Measurements from ENCODE around the gene RAB22A.

Gene RAB22A

GRCh38 chr20:58268421-58268821 lies 41.1 kb upstream of the RAB22A start:
- H3K4me3 ChIP-seq (ENCODE audit: low read depth, low read length): no peak overlapping the region
- no peak for TF ChIP-seq CTCF (IDR thresholded peaks at IDR 0.05; ENCODE audit: insufficient read depth, low read length, missing control alignments)
- POLR2A ChIA-PET: no interaction called here
- DNase-seq (ENCODE audit: low read depth, low spot score): no peak
- CTCF ChIA-PET: interaction anchor here (0.9 kb wide), 1 partner anchor 179 kb away, joined by 3 read pairs; no protein-coding TSS in a partner anchor

DNA sequence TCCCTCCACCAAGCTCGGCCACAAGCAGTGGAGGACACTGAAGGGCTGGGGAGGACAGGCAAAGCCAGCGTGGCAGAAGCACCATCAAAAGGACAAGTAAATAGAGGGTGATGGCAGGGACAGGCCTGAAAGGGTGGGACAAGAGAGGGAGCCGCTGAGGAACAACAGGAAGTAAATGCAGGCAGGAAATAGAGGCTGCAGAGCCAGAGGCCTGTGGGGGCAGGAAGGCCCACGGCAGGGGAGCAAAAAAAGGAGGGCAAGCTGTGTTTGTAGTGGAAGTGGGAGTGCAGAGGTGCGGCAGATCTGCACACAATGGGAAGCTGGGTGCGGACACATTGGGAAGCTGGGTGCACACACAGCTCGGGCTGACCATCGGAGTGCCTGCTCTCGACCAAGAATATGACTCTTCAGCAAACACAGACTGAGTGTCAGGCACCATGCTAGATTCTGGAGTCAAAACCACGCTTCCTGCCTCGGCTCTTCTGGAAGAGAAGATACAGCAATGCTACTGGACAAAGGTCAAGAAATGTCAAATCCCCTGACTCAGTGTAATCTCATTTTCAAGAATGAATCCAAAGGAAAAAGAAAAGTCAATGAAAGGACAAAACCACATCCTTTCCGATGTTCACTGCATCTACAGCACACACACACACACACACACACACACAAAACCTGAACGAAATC lies 40.4 kb upstream of the RAB22A start:
- no peak overlapping the region for H3K4me3 ChIP-seq (ENCODE audit: low read depth, low read length)

GRCh38 chr20:58271606-58272351 lies 37.7 kb upstream of the RAB22A start:
- no peak for TF ChIP-seq CTCF (IDR thresholded peaks at IDR 0.05; ENCODE audit: insufficient read depth, low read length, missing control alignments)
- no peak overlapping the region for H3K4me3 ChIP-seq (ENCODE audit: low read depth, low read length)
- CTCF ChIA-PET: interaction anchor here (0.8 kb wide), 1 partner anchor 176 kb away, joined by 3 read pairs; no protein-coding TSS in a partner anchor
- DNase-seq (ENCODE audit: low read depth, low spot score): no peak
- POLR2A ChIA-PET: interaction anchor here (1.3 kb wide), 1 partner anchor 12 kb away, joined by 6 read pairs; no protein-coding TSS in a partner anchor

More for the DNA sequence above, 40.4 kb upstream of the RAB22A start:
- TF ChIP-seq CTCF (IDR thresholded peaks at IDR 0.05; ENCODE audit: insufficient read depth, low read length, missing control alignments): no peak
- ChIA-PET POLR2A (no interaction called here), CTCF (no interaction called here)
- no peak for DNase-seq (ENCODE audit: low read depth, low spot score)

GRCh38 chr20:58274384-58274783 lies 35.1 kb upstream of the RAB22A start:
- no peak for TF ChIP-seq CTCF (IDR thresholded peaks at IDR 0.05; ENCODE audit: insufficient read depth, low read length, missing control alignments)
- no peak for DNase-seq (ENCODE audit: low read depth, low spot score)
- ChIA-PET CTCF (no interaction called here), POLR2A (no interaction called here)
- no peak overlapping the region for H3K4me3 ChIP-seq (ENCODE audit: low read depth, low read length)

GRCh38 chr20:58277107-58277506 lies 32.4 kb upstream of the RAB22A start:
- no peak overlapping the region for H3K4me3 ChIP-seq (ENCODE audit: low read depth, low read length)
- ChIA-PET POLR2A (no interaction called here), CTCF (interaction anchor here (0.8 to 1.4 kb wide), 3 partner anchors 12 to 43 kb away, joined by 3 to 5 read pairs (median 3); no protein-coding TSS in a partner anchor)
- no peak for DNase-seq (ENCODE audit: low read depth, low spot score)
- no peak for TF ChIP-seq CTCF (IDR thresholded peaks at IDR 0.05; ENCODE audit: insufficient read depth, low read length, missing control alignments)
